ENCODE measurements around the gene NAGA.

DNA sequence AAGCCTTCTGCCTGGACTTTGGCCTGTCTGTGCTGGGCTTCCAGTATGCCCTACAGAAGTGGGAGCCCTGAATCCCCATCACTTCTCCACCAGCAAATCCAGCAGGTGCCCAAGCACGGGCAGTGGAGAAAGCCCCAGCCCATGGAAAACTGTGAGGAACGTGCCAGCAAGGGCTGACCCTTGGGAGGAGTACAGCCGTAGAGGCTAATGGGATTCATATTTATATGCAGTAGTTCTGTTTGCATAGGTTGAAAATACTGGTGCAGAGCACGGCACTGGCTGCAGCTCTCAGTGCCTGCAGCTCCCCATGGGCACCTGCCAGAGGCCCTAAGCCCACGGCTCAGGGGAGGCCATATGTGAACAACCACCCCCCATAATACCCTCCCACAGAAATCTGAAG lies 10.1 kb downstream of the NAGA start:
- no peak for TF ChIP-seq POLR2A (IDR thresholded peaks at IDR 0.05)
- TF ChIP-seq, protein P1, sequence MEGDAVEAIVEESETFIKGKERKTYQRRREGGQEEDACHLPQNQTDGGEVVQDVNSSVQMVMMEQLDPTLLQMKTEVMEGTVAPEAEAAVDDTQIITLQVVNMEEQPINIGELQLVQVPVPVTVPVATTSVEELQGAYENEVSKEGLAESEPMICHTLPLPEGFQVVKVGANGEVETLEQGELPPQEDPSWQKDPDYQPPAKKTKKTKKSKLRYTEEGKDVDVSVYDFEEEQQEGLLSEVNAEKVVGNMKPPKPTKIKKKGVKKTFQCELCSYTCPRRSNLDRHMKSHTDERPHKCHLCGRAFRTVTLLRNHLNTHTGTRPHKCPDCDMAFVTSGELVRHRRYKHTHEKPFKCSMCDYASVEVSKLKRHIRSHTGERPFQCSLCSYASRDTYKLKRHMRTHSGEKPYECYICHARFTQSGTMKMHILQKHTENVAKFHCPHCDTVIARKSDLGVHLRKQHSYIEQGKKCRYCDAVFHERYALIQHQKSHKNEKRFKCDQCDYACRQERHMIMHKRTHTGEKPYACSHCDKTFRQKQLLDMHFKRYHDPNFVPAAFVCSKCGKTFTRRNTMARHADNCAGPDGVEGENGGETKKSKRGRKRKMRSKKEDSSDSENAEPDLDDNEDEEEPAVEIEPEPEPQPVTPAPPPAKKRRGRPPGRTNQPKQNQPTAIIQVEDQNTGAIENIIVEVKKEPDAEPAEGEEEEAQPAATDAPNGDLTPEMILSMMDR (IDR thresholded peaks at IDR 0.05) = no peak

Measured in adrenal gland (tissue), 5 donors.